ENCODE measurements around the gene PTH1R. TPM values are rescaled to one million over a fixed set of nuclear protein-coding genes. Genes with fewer than 3 reads are reported as not detected.

Gene PTH1R
- total RNA-seq, 1 experiment from 2014 or later, result 0.32 TPM

- TF ChIP-seq RAD21 (IDR thresholded peaks at IDR 0.05; ENCODE audit: low read depth) (no peak), FOSL1 (IDR thresholded peaks at IDR 0.05; ENCODE audit: low read depth) (no peak), EZH2 (IDR thresholded peaks at IDR 0.05) (no peak)
Measured at GRCh38 chr3:46852334-46852720, 25.2 kb upstream of the PTH1R start (continued).

DNA sequence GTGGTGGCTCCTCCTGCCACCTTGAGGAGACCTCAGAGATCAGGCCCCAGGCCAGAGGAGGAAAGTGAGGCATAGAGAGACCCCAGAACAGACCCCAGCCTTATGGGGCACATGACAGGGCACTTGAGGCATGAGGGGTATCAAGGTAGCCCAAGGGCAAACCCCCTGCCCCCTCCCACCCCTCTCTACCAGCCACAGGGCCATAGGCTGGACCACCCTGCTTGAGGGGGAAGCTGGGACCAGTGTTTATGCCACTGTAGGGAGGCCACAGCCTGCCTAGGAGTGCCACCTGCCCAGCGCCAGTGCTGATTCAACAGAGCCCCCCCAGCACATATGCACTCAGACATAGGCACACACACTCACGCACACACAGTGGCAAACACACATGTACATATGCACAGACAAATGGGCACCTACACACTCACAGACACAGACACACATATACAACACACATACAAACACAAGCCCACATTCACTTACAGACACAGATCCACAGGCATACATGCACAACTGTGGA is 24.6 kb upstream of the PTH1R start:
- H3K4me3 ChIP-seq (replicated peaks in 1 of 2; ENCODE audit: low read depth in 1 of 2, low read length in 2 of 2), result no peak overlapping the region
- H3K4me2 ChIP-seq (ENCODE audit: low read length), result no peak overlapping the region
- H3K79me2 ChIP-seq (ENCODE audit: insufficient read depth, low read length), result no peaks in the 10 kb centered on the region
- POLR2A ChIA-PET, result no interaction called here
- H3K36me3 ChIP-seq (ENCODE audit: control insufficient read depth in 1 of 2, insufficient read depth in 2 of 2, low read length in 2 of 2), result no peaks in the 10 kb centered on the region
- RAD21 ChIA-PET (ENCODE audit: low non-redundant PET in 1 of 2, low total read pairs in 2 of 2, uncharacterized antibody in 2 of 2, unreplicated experiment in 2 of 2), result no interaction called here
- intact Hi-C loops (cut with micrococcal nuclease), result no loop called here
- H3K9me3 ChIP-seq (ENCODE audit: control insufficient read depth in 1 of 2, insufficient read depth in 1 of 2, low read depth in 1 of 2, low read length in 2 of 2), result no peaks in the 10 kb centered on the region
- CTCF ChIA-PET, result no interaction called here
- no peak overlapping the region for H2AFZ ChIP-seq (ENCODE audit: low read depth, low read length, poor library complexity, severe bottlenecking)
- no peaks in the 10 kb centered on the region for H3K27me3 ChIP-seq (ENCODE audit: insufficient read depth, low read length)
- H3K9ac ChIP-seq (ENCODE audit: low read length), result no peak overlapping the region
- H4K20me1 ChIP-seq (ENCODE audit: insufficient read depth), result no peaks in the 10 kb centered on the region
- DNase-seq (ENCODE audit: low read depth, low spot score), result no peak
- TF ChIP-seq ZFX (IDR thresholded peaks at IDR 0.05), result no peak
- TF ChIP-seq CTCF (IDR thresholded peaks at IDR 0.05 in 2 of 3, conservative IDR thresholded peaks at IDR 0.05 in 1 of 3; ENCODE audit: borderline replicate concordance in 1 of 3, insufficient read depth in 1 of 3, low read depth in 2 of 3, low read length in 2 of 3), result no peak
- no peak for TF ChIP-seq POLR2AphosphoS5 (IDR thresholded peaks at IDR 0.05; ENCODE audit: low read depth, low read length)
- no peak for TF ChIP-seq SP1 (IDR thresholded peaks at IDR 0.05; ENCODE audit: low read depth)
- TF ChIP-seq EGR1 (IDR thresholded peaks at IDR 0.05; ENCODE audit: low read depth), result no peak
- TF ChIP-seq EZH2 (IDR thresholded peaks at IDR 0.05), result no peak
- no peak for TF ChIP-seq ZBTB33 (IDR thresholded peaks at IDR 0.05; ENCODE audit: extremely low read depth, insufficient replicate concordance, low read length)
- no peak for TF ChIP-seq EZH2phosphoT487 (IDR thresholded peaks at IDR 0.05; ENCODE audit: borderline replicate concordance)
- H3K9me2 ChIP-seq (ENCODE audit: insufficient read depth), result no peaks in the 10 kb centered on the region
- H3K27ac ChIP-seq (ENCODE audit: low read depth, low read length), result no peak overlapping the region
- BruUV-seq (replicated peaks), result no TSS peak
- no peaks in the 10 kb centered on the region for H3K4me1 ChIP-seq (ENCODE audit: control insufficient read depth in 1 of 2, insufficient read depth in 2 of 2, low read length in 2 of 2)
- no peak for ATAC-seq

Data from HCT116 (cell line).